Activated CD8-positive, alpha-beta memory T cell treated with anti-CD3 and anti-CD28 coated beads, Interleukin-2, amount 50 U/mL, for 48 hours (primary cell): ENCODE measurements around the gene FBN3.

Source experiments
- DNase-seq: peaks from one replicate; pipeline ENCODE4 v3.0.0-alpha.2; 2020

Gene FBN3

GRCh38 chr19:8148088-8148409 lies 1.3 kb downstream of the FBN3 start:
- no peak for DNase-seq

- no peak for DNase-seq
These were observed 1.8 kb downstream of the FBN3 start for GRCh38 chr19:8147582-8147978.

GRCh38 chr19:8146877-8147581 lies 2.4 kb downstream of the FBN3 start:
- no peak for DNase-seq

GRCh38 chr19:8144273-8144995 lies 5.0 kb downstream of the FBN3 start:
- DNase-seq: no peak

- no peak for DNase-seq
These were observed 6.4 kb downstream of the FBN3 start for GRCh38 chr19:8143041-8143440.

GRCh38 chr19:8142513-8142900 lies 6.9 kb downstream of the FBN3 start:
- no peak for DNase-seq

- no peak for DNase-seq
These were observed 7.5 kb downstream of the FBN3 start for GRCh38 chr19:8141726-8142512.

GRCh38 chr19:8138201-8138600 lies 11.2 kb downstream of the FBN3 start:
- DNase-seq: no peak

GRCh38 chr19:8137425-8137824 lies 12.0 kb downstream of the FBN3 start:
- no peak for DNase-seq

GRCh38 chr19:8135946-8136618 lies 13.3 kb downstream of the FBN3 start:
- no peak for DNase-seq

GRCh38 chr19:8132858-8133458 lies 16.4 kb downstream of the FBN3 start:
- DNase-seq: no peak

- no peak for DNase-seq
These were observed 17.9 kb downstream of the FBN3 start for GRCh38 chr19:8131517-8131916.

- DNase-seq: no peak
These were observed 20.3 kb downstream of the FBN3 start for GRCh38 chr19:8129061-8129618.

- DNase-seq: no peak
These were observed 20.8 kb downstream of the FBN3 start for GRCh38 chr19:8128551-8128950.

GRCh38 chr19:8127311-8127710 lies 22.1 kb downstream of the FBN3 start:
- DNase-seq: no peak

- no peak for DNase-seq
These were observed 22.9 kb downstream of the FBN3 start for GRCh38 chr19:8126511-8126910.

- DNase-seq: no peak
These were observed 23.4 kb downstream of the FBN3 start for GRCh38 chr19:8126008-8126407.

GRCh38 chr19:8123683-8124082 lies 25.7 kb downstream of the FBN3 start:
- DNase-seq: no peak

GRCh38 chr19:8120636-8121480 lies 28.5 kb downstream of the FBN3 start:
- DNase-seq: no peak

- no peak for DNase-seq
These were observed 31.4 kb downstream of the FBN3 start for GRCh38 chr19:8117991-8118390.

GRCh38 chr19:8116437-8117293 lies 32.7 kb downstream of the FBN3 start:
- DNase-seq: no peak
